Hematopoietic multipotent progenitor cell (in vitro differentiated cells): ENCODE measurements around the gene ACP1. TPM values are rescaled to one million over a fixed set of nuclear protein-coding genes. Genes with fewer than 3 reads are reported as not detected.

Experiments
- DNase-seq, 3 donors: peaks; one replicate each; pipeline ENCODE4 v3.0.0-alpha.2; 2011 to 2015; ENCODE audit warnings: low read depth in 2 of 3, low spot score in 2 of 3
- total RNA-seq: library from RNA; depleted of rRNA; stranded (reverse); fragments of >200 nt; gene quantifications from one replicate; pipeline ENCODE4 v1.2.3, GENCODE V29; 2012

Gene ACP1
- total RNA-seq: 57.1 TPM

DNA sequence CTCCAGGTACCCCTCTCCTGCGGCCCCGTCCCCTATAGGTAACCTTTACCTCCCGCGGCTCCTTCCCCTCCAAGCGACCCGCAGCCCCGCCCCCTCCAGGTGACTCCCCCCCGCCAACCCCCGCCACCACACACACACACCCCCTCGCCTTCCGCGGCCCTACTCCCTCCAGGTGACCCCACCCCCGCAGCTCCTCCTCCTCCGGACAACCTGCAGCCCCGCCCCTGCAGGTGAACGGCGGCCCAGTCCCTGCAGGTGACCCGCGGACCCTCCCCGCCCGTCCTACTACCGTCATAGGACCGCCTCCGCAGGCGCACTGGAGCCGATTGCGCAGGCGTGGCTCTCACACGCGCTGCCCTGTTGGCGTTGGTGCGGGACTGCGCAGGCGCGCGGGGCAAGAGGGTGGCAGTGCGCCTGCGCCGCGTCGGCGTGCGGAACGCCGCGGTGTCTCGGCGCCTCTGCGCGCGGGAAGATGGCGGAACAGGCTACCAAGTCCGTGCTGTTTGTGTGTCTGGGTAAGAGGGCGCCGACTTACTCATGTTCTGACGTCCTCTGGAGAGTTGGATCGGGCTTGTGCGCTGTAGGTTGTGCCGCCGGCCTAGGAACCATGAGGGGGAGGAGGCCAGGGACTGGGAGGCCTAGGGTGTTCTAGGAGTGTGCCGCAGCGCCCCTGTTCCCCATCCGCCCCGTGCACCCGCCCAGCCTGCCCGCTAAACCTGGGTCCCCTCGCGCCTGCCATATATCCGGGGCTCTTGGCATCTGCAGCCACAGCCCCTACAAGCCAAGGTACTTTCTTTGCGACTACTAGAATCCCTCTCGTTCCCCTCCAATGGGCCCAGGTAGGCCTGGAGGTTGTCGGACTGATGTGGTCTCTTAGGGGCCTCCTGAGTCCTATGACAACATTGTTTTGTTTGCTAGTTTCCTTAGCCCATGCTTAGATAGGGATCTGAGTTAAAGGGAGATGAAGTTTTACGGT is at the start of gene ACP1:
ACP1 (plus strand) TSS at position 455 of the 976 bp plus-strand sequence; CDS start at position 473, 18 bp downstream.
- peak; percentile 95 to 98 (median 96) for DNase-seq

DNA sequence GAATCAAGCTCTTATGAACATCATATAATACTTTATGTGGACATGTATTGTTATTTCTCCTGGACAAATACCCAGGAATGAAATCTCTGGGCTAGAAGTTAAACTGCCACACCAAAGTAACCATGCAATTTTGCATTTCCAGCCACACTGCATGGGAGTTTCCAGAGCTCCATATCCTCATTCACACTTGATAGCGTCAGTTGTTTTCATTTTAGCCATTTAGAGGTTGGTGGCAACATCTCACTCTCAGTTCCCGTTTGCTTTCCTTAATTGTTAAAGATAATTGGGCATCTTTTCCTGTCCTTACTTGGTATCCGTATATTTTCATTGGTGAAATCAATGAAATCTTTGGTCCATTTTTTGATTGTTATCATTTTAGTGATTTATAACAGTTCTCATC is 48.7 kb upstream of the ACP1 start:
- no peak for DNase-seq

DNA sequence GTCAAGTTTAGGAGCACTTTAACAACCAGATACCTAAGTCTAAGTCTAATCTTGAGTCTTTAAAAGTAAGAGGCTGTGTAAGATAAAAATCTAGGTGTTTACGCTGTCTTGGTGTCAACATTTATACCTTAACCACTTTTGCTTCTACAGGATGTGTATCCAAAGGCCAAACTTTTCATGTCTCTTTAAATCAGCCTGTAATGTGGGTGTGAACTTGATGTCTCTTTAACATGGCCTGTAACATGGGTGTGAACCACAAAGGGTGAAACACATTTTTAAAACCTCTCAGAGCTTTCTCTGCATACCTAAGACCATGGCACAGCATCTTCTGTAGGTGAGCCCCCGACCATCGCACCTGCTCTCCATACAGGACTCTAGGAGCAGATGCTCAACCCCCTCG is 41.3 kb upstream of the ACP1 start:
- no peak for DNase-seq

DNA sequence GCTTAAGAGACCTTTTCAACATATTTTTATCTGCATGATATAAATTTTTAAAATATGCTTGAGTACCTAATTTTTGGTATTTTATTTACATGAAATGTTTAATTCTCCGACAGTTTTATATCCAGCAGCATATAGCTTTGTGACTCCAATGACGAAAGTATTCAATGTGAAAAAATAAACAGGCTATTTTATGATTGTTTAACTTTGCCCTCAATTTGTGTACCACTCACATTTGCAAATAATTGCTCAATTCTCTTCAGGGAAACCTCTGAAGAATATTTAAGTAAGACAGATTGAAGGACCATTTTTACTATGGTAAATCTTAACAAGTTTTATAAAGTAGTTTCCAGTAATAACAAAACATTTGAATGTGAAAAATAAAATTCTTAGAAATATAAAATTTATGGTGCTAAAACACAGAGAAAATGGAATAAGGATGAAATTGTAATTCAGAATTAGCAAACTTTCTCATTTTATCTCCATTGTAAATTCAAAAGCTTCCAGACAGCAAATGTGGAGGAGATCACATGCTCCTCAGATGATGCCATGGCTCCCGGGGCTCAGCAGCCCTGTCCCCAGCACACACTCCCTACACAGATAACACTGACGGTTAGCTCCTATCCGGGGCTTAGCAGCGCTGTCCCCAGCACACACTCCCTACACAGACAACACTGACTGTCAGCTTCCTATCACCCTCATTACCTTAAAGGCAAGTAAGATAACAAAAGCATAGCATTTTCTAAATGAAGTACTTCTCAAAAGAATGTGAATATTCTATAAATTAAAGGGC is 40.6 kb upstream of the ACP1 start:
- no peak for DNase-seq

DNA sequence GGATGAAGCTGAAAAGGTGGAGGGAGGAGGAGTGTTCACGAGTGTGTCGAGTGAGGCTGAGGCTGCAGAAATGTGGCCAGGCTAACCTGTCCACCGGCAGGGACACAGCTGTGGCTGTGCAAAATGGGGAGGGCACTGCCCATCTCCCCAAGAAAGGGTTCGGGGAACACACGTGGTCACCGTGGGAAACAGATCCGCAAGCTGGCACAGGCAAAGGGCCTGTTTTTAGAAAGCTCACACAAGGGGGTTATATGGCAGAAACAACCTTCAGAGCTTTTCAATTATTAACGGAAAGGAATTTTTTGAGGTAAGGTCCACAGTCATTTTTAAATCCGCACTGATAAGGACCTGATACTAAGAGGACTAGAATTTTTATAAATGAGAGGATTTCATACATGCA is 36.6 kb upstream of the ACP1 start:
- no peak for DNase-seq

GRCh38 chr2:228518-229278 is 36.0 kb upstream of the ACP1 start:
- no peak for DNase-seq

DNA sequence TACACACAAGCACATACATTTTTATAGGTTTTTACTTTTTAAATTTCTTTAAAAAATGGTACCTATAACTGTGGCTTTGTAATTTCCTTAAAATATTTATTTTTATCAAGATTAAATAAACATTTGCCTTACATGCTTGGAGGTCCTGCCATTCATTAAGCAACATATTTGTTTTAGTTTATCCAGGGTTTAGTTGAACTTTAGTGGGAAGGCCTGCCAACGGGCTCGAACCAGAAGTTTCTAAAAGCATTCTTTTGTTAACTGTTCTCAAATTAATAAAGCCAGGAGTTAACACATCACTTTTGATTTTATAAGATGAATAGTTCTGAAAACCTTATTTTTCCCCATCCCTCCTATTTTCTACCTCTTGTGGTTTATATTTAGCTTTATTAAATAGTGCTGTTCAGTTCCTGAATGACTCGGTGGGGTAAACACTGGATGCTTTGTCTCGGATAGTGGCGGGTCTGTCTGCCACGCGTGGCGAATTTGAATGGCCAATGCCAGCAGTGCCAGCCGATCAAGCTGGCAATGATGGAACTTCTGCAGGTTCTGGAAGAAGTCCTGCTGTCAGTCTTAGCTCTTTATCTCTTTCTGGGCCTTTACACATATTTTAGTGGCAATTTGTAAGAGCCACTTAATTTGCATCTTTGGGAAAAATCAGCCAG is 33.1 kb upstream of the ACP1 start:
- DNase-seq: no peak

- no peak for DNase-seq
These were observed 31.7 kb upstream of the ACP1 start for GRCh38 chr2:233030-233429.

DNA sequence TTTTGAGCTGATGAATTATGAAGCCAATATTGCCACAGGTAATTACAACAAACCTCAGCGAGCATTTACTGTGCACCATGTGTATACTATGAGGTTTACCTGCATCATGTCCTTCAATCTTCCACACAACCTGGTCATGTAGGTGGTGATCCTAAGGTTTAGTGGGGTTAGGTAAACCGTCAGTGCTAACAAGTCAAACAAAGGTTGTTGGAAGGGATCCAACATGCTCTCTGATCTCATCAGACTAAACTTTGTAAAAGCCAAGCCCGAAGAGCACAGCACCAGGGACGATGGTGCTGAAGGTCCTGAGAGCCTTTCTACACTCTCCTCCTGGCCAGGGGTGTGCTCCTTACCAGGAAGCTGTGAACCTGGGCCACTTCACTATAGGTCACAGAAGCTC is 30.3 kb upstream of the ACP1 start:
- no peak for DNase-seq

GRCh38 chr2:236993-237539 is 27.7 kb upstream of the ACP1 start:
- DNase-seq: no peak

- DNase-seq: peak in 1 of 3 donors; percentile 2
These were observed 26.9 kb upstream of the ACP1 start for GRCh38 chr2:237878-238277.

DNA sequence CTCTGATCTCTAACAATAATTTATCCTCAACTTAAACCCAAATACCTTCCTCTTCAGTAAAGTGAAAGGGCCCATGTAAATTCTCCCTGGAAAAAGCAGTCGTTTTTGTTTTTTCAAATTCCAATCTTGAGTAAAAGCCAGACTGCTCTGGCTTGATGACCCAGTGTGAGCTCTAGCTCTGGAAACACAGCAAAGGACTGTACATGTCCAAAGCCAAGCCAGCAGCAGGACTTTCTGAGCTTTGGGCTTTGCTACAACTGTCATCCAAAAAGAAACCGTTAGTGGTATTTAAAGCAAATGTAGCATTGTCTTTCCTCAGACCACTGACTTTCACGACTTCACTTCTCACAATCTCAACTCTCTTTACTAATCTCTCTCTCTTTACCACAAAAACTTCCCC is 26.3 kb upstream of the ACP1 start:
- DNase-seq: no peak

GRCh38 chr2:238869-239268 is 25.9 kb upstream of the ACP1 start:
- DNase-seq: no peak

GRCh38 chr2:244547-244946 is 20.2 kb upstream of the ACP1 start:
- no peak for DNase-seq

GRCh38 chr2:246489-247144 is 18.1 kb upstream of the ACP1 start:
- peak in 2 of 3 donors; percentile 68 to 85 for DNase-seq

DNA sequence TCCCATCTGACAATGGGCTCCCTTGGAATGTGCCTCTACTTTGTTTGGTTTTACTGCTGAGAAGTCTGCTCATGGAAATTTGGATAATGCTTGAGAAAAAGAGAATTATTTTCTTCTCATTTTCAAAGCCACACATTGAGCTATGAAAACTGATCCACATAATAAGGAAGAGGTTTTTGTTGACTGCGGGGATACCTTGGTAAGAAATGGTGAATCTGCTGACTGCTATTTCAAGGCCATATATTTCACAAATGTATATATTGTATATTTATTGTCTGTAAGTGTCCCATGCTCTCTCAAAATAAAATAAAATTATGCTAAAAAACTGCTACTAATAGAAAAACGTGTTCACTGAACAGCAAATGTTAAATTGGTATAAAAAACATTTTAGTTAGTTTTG is 16.0 kb upstream of the ACP1 start:
- DNase-seq: no peak

GRCh38 chr2:249538-250042 is 15.2 kb upstream of the ACP1 start:
- DNase-seq: no peak

DNA sequence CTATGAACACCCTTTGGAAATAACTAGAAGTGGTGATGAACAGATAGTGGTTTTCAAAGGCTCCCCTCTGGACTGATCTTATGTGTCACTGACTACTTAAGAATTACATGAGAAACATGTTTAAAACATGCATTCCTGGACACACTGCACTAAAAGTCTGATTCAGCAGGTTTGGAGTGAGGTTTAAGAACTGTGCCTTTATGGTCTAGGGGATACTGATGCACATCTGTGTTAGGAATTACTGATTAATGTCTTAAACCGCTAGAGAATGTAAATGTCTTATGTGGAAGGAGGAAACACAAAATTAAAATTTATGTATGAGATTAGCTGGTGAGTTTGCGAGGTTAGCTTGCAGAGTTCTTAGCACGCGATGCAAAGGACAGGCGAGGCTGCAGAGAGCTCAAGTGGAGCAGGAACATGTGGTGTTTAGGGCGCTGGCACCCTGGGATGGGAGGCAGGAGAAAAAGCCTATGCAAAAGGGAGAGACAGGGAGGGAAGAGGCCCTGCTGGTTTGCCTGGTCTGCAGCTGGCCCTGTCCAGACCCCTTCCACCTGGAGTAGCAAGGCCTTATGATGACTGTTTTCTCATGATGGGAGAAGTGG is 12.6 kb upstream of the ACP1 start:
- DNase-seq: no peak

GRCh38 chr2:253202-253638 is 11.5 kb upstream of the ACP1 start:
- DNase-seq: no peak
